Caco-2 (cell line): Measurements from ENCODE around the gene TBX6. TPM values are rescaled to one million over a fixed set of nuclear protein-coding genes. Genes with fewer than 3 reads are reported as not detected.

Source experiments
- BruUV-seq: library from RNA; stranded (reverse); fragments of 400-500 nt; replicated peaks from 2 replicates; lab custom pipeline; 2021; lab: Mats Ljungman, UMichigan
- CTCF ChIA-PET: fragments of 300-600 bp; sonication (Branson Sonifier 250); formaldehyde crosslinking; loops from one replicate; lab custom pipeline; 2022; ENCODE audit warnings: antibody characterized with exemption; lab: Charles Lee
- POLR2A ChIA-PET: fragments of 300-600 bp; sonication (Branson Sonifier 250); formaldehyde crosslinking; loops from one replicate; lab custom pipeline; 2022; ENCODE audit warnings: antibody characterized with exemption; lab: Charles Lee
- DNase-seq, 2 experiments: peaks; one replicate each; pipeline versions ENCODE4 v3.0.0 to v3.0.0-alpha.2; 2020 to 2022
- H3K27me3 ChIP-seq: replicated peaks from 2 replicates; pipeline ENCODE4 v1.6.0; 2011; ENCODE audit warnings: low read length; ENCODE audit not compliant: control insufficient read depth, insufficient read depth
- H3K36me3 ChIP-seq: 2 replicates; pipeline ENCODE4 v1.5.1; 2011; ENCODE audit warnings: low read length; ENCODE audit not compliant: control insufficient read depth, insufficient read depth
- H3K4me1 ChIP-seq: fragments of 250-450 bp; sonication (Bioruptor Pico); 2 replicates; pipeline ENCODE4 v1.5.1; 2020; ENCODE audit warnings: mild to moderate bottlenecking
- H3K4me3 ChIP-seq: 2 replicates; pipeline ENCODE4 v1.5.1; 2011; ENCODE audit warnings: low read depth, mild to moderate bottlenecking, control low read depth, low read length
- H3K9me3 ChIP-seq: fragments of 250-450 bp; sonication (Bioruptor Pico); 2 replicates; pipeline ENCODE4 v1.5.1; 2020; ENCODE audit warnings: mild to moderate bottlenecking, moderate library complexity
- H3K27ac Mint-ChIP-seq: one replicate; pipeline ENCODE4 v1.8.0; 2022; ENCODE audit warnings: mixed read lengths; ENCODE audit not compliant: unreplicated experiment
- H3K27me3 Mint-ChIP-seq: one replicate; pipeline ENCODE4 v1.8.0; 2022; ENCODE audit warnings: mixed read lengths; ENCODE audit not compliant: insufficient read depth, unreplicated experiment
- H3K36me3 Mint-ChIP-seq: one replicate; pipeline ENCODE4 v1.8.0; 2022; ENCODE audit warnings: mild to moderate bottlenecking, mixed read lengths; ENCODE audit not compliant: insufficient read depth, unreplicated experiment
- H3K4me1 Mint-ChIP-seq: one replicate; pipeline ENCODE4 v1.8.0; 2022; ENCODE audit warnings: low read depth, mixed read lengths; ENCODE audit not compliant: unreplicated experiment
- H3K4me3 Mint-ChIP-seq: one replicate; pipeline ENCODE4 v1.8.0; 2022; ENCODE audit warnings: mild to moderate bottlenecking, moderate library complexity, mixed read lengths; ENCODE audit not compliant: unreplicated experiment
- H3K9me3 Mint-ChIP-seq: one replicate; pipeline ENCODE4 v1.8.0; 2022; ENCODE audit warnings: mixed read lengths; ENCODE audit not compliant: unreplicated experiment
- CTCF ChIP-seq, 2 experiments: fragments of 200-600 bp in 1 of 2; IDR thresholded peaks; 1 replicate in 1 of 2; 2 replicates in 1 of 2; pipeline versions ENCODE4 v1.5.1 to v1.8.0; 2011 to 2022; ENCODE audit warnings: antibody characterized with exemption in 1 of 2, control low read depth in 1 of 2, inconsistent platforms in 1 of 2, low read depth in 1 of 2, low read length in 1 of 2, mild to moderate bottlenecking in 1 of 2, moderate library complexity in 1 of 2; ENCODE audit not compliant: insufficient read depth in 1 of 2, severe bottlenecking in 1 of 2, unreplicated experiment in 1 of 2
- intact Hi-C: fragments of 100-400 bp; cut with micrococcal nuclease; formaldehyde crosslinking; loops from one replicate; pipeline ENCODE4 v1.10.0; 2022; ENCODE audit not compliant: unreplicated experiment
- total RNA-seq: library from RNA; stranded (reverse); gene quantifications from 2 replicates; pipeline ENCODE4 v1.2.3, GENCODE V29; 2022

Gene TBX6
- total RNA-seq, 1 experiment from 2014 or later: 1.1 TPM

- Histone ChIP-seq H3K9me3 (no peaks in the 10 kb centered on the region), H3K27me3 (no peaks in the 10 kb centered on the region), H3K4me1 (peaks cover 6% of the 10 kb centered on the region), H3K4me3 (no peak overlapping the region), H3K36me3 (no peaks in the 10 kb centered on the region; the same call in 1 of the 2 replicates)
- no peak for DNase-seq
- Mint-ChIP-seq H3K27me3 (no peaks in the 10 kb centered on the region), H3K4me1 (no peaks in the 10 kb centered on the region), H3K36me3 (peaks cover 52% of the 10 kb centered on the region), H3K4me3 (no peak overlapping the region), H3K9me3 (no peaks in the 10 kb centered on the region), H3K27ac (no peak overlapping the region)
- intact Hi-C loops: no loop called here
- ChIA-PET POLR2A (interaction anchor here (0.6 to 1.1 kb wide), 2 partner anchors 21 to 34 kb away, joined by 3 to 4 read pairs; partner anchors contain the start of gene ALDOA), CTCF (no interaction called here)
- no TSS peak for BruUV-seq
- no peak for TF ChIP-seq CTCF (IDR thresholded peaks at IDR 0.05; ENCODE audit: insufficient read depth in 1 of 2, low read depth in 1 of 2, low read length in 1 of 2, severe bottlenecking in 1 of 2, unreplicated experiment in 1 of 2)
Measured at GRCh38 chr16:30086291-30087140, 5.2 kb downstream of the TBX6 start.

DNA sequence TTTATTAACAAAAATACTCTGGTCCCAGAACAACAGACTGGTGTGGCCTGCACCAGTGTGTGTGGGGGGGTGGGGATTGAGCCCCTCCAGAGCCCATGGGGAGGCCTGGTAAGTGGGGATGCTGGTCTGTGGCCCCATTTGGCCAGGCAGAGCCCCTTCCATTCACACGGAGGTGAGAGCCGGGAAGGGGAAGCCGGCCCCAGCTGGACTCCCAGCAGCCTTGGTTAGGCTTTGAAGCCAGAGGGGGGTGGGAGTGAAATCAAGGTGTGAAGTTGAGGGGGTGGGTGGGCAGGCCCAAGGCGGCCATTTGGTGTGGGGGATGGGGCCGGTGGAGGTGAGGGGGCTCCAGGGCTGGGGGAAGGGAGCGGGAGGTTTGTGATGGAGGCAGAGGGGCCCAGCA, 5.9 kb downstream of the TBX6 start:
- BruUV-seq: no TSS peak
- no peaks in the 10 kb centered on the region for H3K27me3 ChIP-seq
- POLR2A ChIA-PET: interaction anchor here (1.1 kb wide), 1 partner anchor 20 kb away, joined by 3 read pairs; the partner anchor contains the start of gene ALDOA
- CTCF ChIA-PET: no interaction called here
- no peak overlapping the region for H3K4me3 Mint-ChIP-seq
- H3K36me3 ChIP-seq: no peaks in the 10 kb centered on the region; the same call in 1 of the 2 replicates
- no peaks in the 10 kb centered on the region for H3K9me3 Mint-ChIP-seq
- H3K4me1 ChIP-seq: peaks cover 6% of the 10 kb centered on the region
- no peaks in the 10 kb centered on the region for H3K27me3 Mint-ChIP-seq
- no peaks in the 10 kb centered on the region for H3K4me1 Mint-ChIP-seq
- H3K27ac Mint-ChIP-seq: no peak overlapping the region
- H3K4me3 ChIP-seq: no peak overlapping the region
- no peak for TF ChIP-seq CTCF (IDR thresholded peaks at IDR 0.05; ENCODE audit: insufficient read depth in 1 of 2, low read depth in 1 of 2, low read length in 1 of 2, severe bottlenecking in 1 of 2, unreplicated experiment in 1 of 2)
- DNase-seq: no peak
- peaks cover 55% of the 10 kb centered on the region for H3K36me3 Mint-ChIP-seq
- intact Hi-C loops: no loop called here
- no peaks in the 10 kb centered on the region for H3K9me3 ChIP-seq

- Histone ChIP-seq H3K36me3 (peaks cover 1% of the 10 kb centered on the region), H3K4me1 (peaks cover under 1% of the 10 kb centered on the region; the same call in 1 of the 2 replicates), H3K27me3 (no peaks in the 10 kb centered on the region), H3K4me3 (no peak overlapping the region), H3K9me3 (no peaks in the 10 kb centered on the region)
- TF ChIP-seq CTCF (IDR thresholded peaks at IDR 0.05; ENCODE audit: insufficient read depth in 1 of 2, low read depth in 1 of 2, low read length in 1 of 2, severe bottlenecking in 1 of 2, unreplicated experiment in 1 of 2): no peak
- Mint-ChIP-seq H3K4me1 (no peaks in the 10 kb centered on the region), H3K4me3 (no peak overlapping the region), H3K36me3 (peaks cover 59% of the 10 kb centered on the region), H3K27me3 (no peaks in the 10 kb centered on the region), H3K9me3 (no peaks in the 10 kb centered on the region), H3K27ac (no peak overlapping the region)
- BruUV-seq: no TSS peak
- ChIA-PET CTCF (no interaction called here), POLR2A (no interaction called here)
- intact Hi-C loops: no loop called here
- DNase-seq: no peak
Measured at GRCh38 chr16:30085247-30085646, 6.5 kb downstream of the TBX6 start.
